K562 (cell line): ENCODE measurements around the gene LMO2. TPM values are rescaled to one million over a fixed set of nuclear protein-coding genes. Genes with fewer than 3 reads are reported as not detected.

ENCODE experiments used
- BACH1 ChIP-seq: fragments of 200-800 bp; sonication (Bioruptor generic); IDR thresholded peaks from 2 replicates; pipeline ENCODE4 v1.6.1; 2016; ENCODE audit warnings: missing genetic modification characterization, missing compliant biosample characterization
- CEBPB ChIP-seq: fragments of 450-650 bp; IDR thresholded peaks from 2 replicates; pipeline ENCODE4 v1.6.1; 2016; ENCODE audit warnings: missing genetic modification characterization, missing compliant biosample characterization
- CREB1 ChIP-seq, 2 experiments: sonication (generic) in 1 of 2; formaldehyde crosslinking in 1 of 2; IDR thresholded peaks; 2 replicates each; pipeline versions ENCODE4 v1.6.1 to v1.8.0; 2012 to 2022; ENCODE audit warnings: inconsistent platforms in 1 of 2, mild to moderate bottlenecking in 1 of 2, missing genetic modification reagents in 1 of 2, moderate library complexity in 1 of 2
- EWSR1 ChIP-seq: fragments of 450-650 bp; IDR thresholded peaks from 2 replicates; pipeline ENCODE4 v1.6.1; 2018; ENCODE audit warnings: borderline replicate concordance, mild to moderate bottlenecking, low read depth, moderate library complexity; ENCODE audit not compliant: partially characterized antibody
- FOXP1 ChIP-seq: sonication (generic); formaldehyde crosslinking; IDR thresholded peaks from 2 replicates; pipeline ENCODE4 v1.8.0; 2022; ENCODE audit warnings: mild to moderate bottlenecking, missing genetic modification reagents
- HMG20B ChIP-seq: fragments of 250-450 bp; sonication (Bioruptor Pico); IDR thresholded peaks from 2 replicates; pipeline ENCODE4 v1.5.0; 2021; ENCODE audit warnings: mild to moderate bottlenecking
- KLF1 ChIP-seq: fragments of 450-650 bp; IDR thresholded peaks from 2 replicates; pipeline ENCODE4 v1.6.1; 2016; ENCODE audit warnings: missing genetic modification characterization, missing compliant biosample characterization
- MAFK ChIP-seq: IDR thresholded peaks from 2 replicates; pipeline ENCODE4 v1.6.1; 2011; ENCODE audit warnings: low read length, improper control_type of control experiment
- MCM2 ChIP-seq: fragments of 450-650 bp; IDR thresholded peaks from 2 replicates; pipeline ENCODE4 v1.6.1; 2017; ENCODE audit warnings: low read depth, mild to moderate bottlenecking
- MYC ChIP-seq, 2 experiments: fragments of 250-450 bp in 1 of 2; sonication (Bioruptor Pico) in 1 of 2; IDR thresholded peaks; 2 replicates each; pipeline versions ENCODE4 v1.5.1 to v1.6.1; 2012 to 2021; ENCODE audit warnings: low read depth in 2 of 2, borderline replicate concordance in 1 of 2, improper control_type of control experiment in 1 of 2, low read length in 1 of 2, mild to moderate bottlenecking in 1 of 2, moderate library complexity in 1 of 2
- NR3C1 ChIP-seq: sonication (generic); formaldehyde crosslinking; IDR thresholded peaks from 2 replicates; pipeline ENCODE4 v1.8.1; 2022; ENCODE audit warnings: missing genetic modification reagents
- PCBP2 ChIP-seq: fragments of 200-400 bp; formaldehyde crosslinking; IDR thresholded peaks from 2 replicates; pipeline ENCODE4 v1.6.1; 2018; ENCODE audit warnings: low read length, low read depth, mild to moderate bottlenecking, moderate library complexity; ENCODE audit not compliant: poor library complexity, severe bottlenecking
- RBM25 ChIP-seq: fragments of 200-400 bp; formaldehyde crosslinking; IDR thresholded peaks from 2 replicates; pipeline ENCODE4 v1.6.1; 2018; ENCODE audit warnings: low read length, low read depth, moderate library complexity; ENCODE audit not compliant: severe bottlenecking
- REST ChIP-seq, 2 experiments: fragments of 450-650 bp; formaldehyde crosslinking in 1 of 2; IDR thresholded peaks; 2 replicates each; pipeline versions ENCODE4 v1.4.0 to v1.6.1; 2014 to 2020; ENCODE audit warnings: mild to moderate bottlenecking in 2 of 2, borderline replicate concordance in 1 of 2, low read depth in 1 of 2
- SIRT6 ChIP-seq: IDR thresholded peaks from one replicate; pipeline ENCODE4 v1.6.1; 2012; ENCODE audit warnings: low read depth, mild to moderate bottlenecking, control low read depth, inconsistent platforms, low read length, moderate library complexity
- SMC3 ChIP-seq: conservative IDR thresholded peaks from 2 replicates; pipeline ENCODE4 v1.6.1; 2011; ENCODE audit warnings: low read depth, low read length, improper control_type of control experiment; ENCODE audit not compliant: insufficient read depth
- TEAD1 ChIP-seq, 2 experiments: fragments of 450-650 bp in 1 of 2; sonication (generic) in 1 of 2; formaldehyde crosslinking; IDR thresholded peaks; 2 replicates each; pipeline versions ENCODE4 v1.4.0 to v1.8.0; 2020 to 2022; ENCODE audit warnings: mild to moderate bottlenecking in 2 of 2, missing genetic modification reagents in 1 of 2
- ZNF124 ChIP-seq: sonication (generic); formaldehyde crosslinking; IDR thresholded peaks from 2 replicates; pipeline ENCODE4 v1.8.1; 2022; ENCODE audit warnings: missing genetic modification reagents
- ZNF324 ChIP-seq: fragments of 250-450 bp; sonication (Bioruptor Pico); IDR thresholded peaks from 2 replicates; pipeline ENCODE4 v1.4.0; 2020; ENCODE audit warnings: mild to moderate bottlenecking
- ZNF655 ChIP-seq: fragments of 250-450 bp; sonication (Bioruptor Pico); IDR thresholded peaks from 2 replicates; pipeline ENCODE4 v1.5.0; 2021
- polyA plus RNA-seq, 8 experiments: library from polyadenylated mRNA; depleted of rRNA in 4 of 8; stranded (reverse) in 5 of 8; unstranded in 3 of 8; fragments of >200 nt; fragmentation: Nextera tagmentation in 2 of 8; fragmentation: Illumina TruSeq in 1 of 8; extraction: Ambion mirVana in 2 of 8; extraction: Trizol in 1 of 8; gene quantifications; 2 replicates each; pipeline versions ENCODE4 v1.2.1 to v1.2.3, GENCODE V29; 2011 to 2014; ENCODE audit warnings: inconsistent platforms in 1 of 8, missing spikeins in 1 of 8
- total RNA-seq, 7 experiments: library from RNA; depleted of rRNA in 6 of 7; stranded (reverse); fragments of >200 nt in 6 of 7; fragmentation: Illumina TruSeq in 2 of 7; extraction: Trizol in 2 of 7; gene quantifications; 2 replicates each; pipeline versions ENCODE4 v1.2.1 to v1.2.3, GENCODE V29; 2011 to 2021; ENCODE audit warnings: low replicate concordance in 1 of 7

Gene LMO2
- total and polyA plus RNA-seq, 9 of the 15 experiments (the other 6 are each of a cell fraction or from before 2014, with no cell fraction given), result 6.9 to 126 (median 91.5) TPM

- TF ChIP-seq REST (IDR thresholded peaks at IDR 0.05; ENCODE audit: borderline replicate concordance) (peak; percentile 95), REST (CRISPR knock-in tag; IDR thresholded peaks at IDR 0.05; ENCODE audit: low read depth) (no peak), ZNF324 (CRISPR knock-in tag) (no peak), NR3C1 (CRISPR knock-in tag) (no peak), ZNF124 (CRISPR knock-in tag) (no peak), HMG20B (CRISPR knock-in tag) (no peak), MCM2 (no peak), MAFK (peak; percentile 34), KLF1 (tag) (no peak), EWSR1 (peak; percentile 42), MYC (IDR thresholded peaks at IDR 0.05; ENCODE audit: low read depth, low read length) (0 out of 2 replicates have a peak, but pooled peaks have one; percentile 20), MYC (CRISPR knock-in tag; IDR thresholded peaks at IDR 0.05; ENCODE audit: borderline replicate concordance, low read depth) (no peak), FOXP1 (CRISPR knock-in tag) (no peak), CREB1 (IDR thresholded peaks at IDR 0.05) (no peak), CREB1 (CRISPR knock-in tag; IDR thresholded peaks at IDR 0.05) (no peak), PCBP2 (no peak), TEAD1 (CRISPR knock-in tag; IDR thresholded peaks at IDR 0.05) (no peak), CEBPB (no peak), ZNF655 (CRISPR knock-in tag) (no peak), RBM25 (no peak), SIRT6 (no peak), SMC3 (peak; percentile 99), BACH1 (tag) (no peak)
Observed at GRCh38 chr11:33857933-33858371, 33.9 kb downstream of the LMO2 start (continued).
